Gastroesophageal sphincter (tissue), 3 donors: ENCODE measurements around the gene RFX4.

Experiments used
- CTCF ChIP-seq, 4 experiments: fragments of 200-600 bp in 2 of 4; fragments of 450-650 bp in 2 of 4; sonication (generic) in 1 of 4; IDR thresholded peaks; one replicate each; pipeline ENCODE4 v1.5.1; 2017 to 2019; ENCODE audit warnings: antibody characterized with exemption in 4 of 4, mild to moderate bottlenecking in 2 of 4, moderate library complexity in 2 of 4
- POLR2AphosphoS5 ChIP-seq: sonication (generic); formaldehyde crosslinking; IDR thresholded peaks from one replicate; pipeline ENCODE4 v1.6.1; 2017; ENCODE audit warnings: antibody characterized with exemption

- TF ChIP-seq CTCF (IDR thresholded peaks at IDR 0.05) (no peak), POLR2AphosphoS5 (no peak)
Measured at GRCh38 chr12:106655577-106655976, 72.8 kb downstream of the RFX4 start.
